Activated CD4-positive, alpha-beta T cell treated with anti-CD3 and anti-CD28 coated beads, Interleukin-2, amount 10 ng/mL, durations not matched to agents 7 days and 5 days (primary cell): ENCODE measurements around the gene FMNL1. TPM values are rescaled to one million over a fixed set of nuclear protein-coding genes. Genes with fewer than 3 reads are reported as not detected.

ENCODE experiments used
- CTCF ChIA-PET: fragments of 350-600 bp; sonication (Branson Sonifier 250); formaldehyde crosslinking; loops from one replicate; lab custom pipeline; 2021; ENCODE audit warnings: antibody characterized with exemption; lab: Charles Lee
- POLR2A ChIA-PET: fragments of 350-600 bp; sonication (Branson Sonifier 250); formaldehyde crosslinking; loops from one replicate; lab custom pipeline; 2021; ENCODE audit warnings: antibody characterized with exemption; lab: Charles Lee
- DNase-seq: peaks from one replicate; pipeline ENCODE4 v3.0.0-alpha.2; 2020
- H3K27ac Mint-ChIP-seq: one replicate; pipeline ENCODE4 v1.8.0; 2021; ENCODE audit warnings: mild to moderate bottlenecking, moderate library complexity, mixed read lengths
- H3K27me3 Mint-ChIP-seq: one replicate; pipeline ENCODE4 v1.8.0; 2021; ENCODE audit warnings: mixed read lengths
- H3K36me3 Mint-ChIP-seq: one replicate; pipeline ENCODE4 v1.8.0; 2021; ENCODE audit warnings: low read depth, mixed read lengths
- H3K4me1 Mint-ChIP-seq: one replicate; pipeline ENCODE4 v1.8.0; 2021; ENCODE audit warnings: mixed read lengths
- H3K4me3 Mint-ChIP-seq: one replicate; pipeline ENCODE4 v1.8.0; 2021; ENCODE audit warnings: mild to moderate bottlenecking, moderate library complexity, mixed read lengths
- H3K9me3 Mint-ChIP-seq: one replicate; pipeline ENCODE4 v1.8.0; 2021; ENCODE audit warnings: mixed read lengths
- total RNA-seq, 2 experiments: library from RNA; stranded (reverse); gene quantifications; one replicate each; pipeline ENCODE4 v1.2.3, GENCODE V29; 2021

FMNL1 gene
- total RNA-seq, 2 experiments from 2014 or later: 391 to 410 TPM

GRCh38 chr17:45282683-45283644, 61.3 kb downstream of the FMNL1 start:
- Mint-ChIP-seq H3K27me3 (no peaks in the 10 kb centered on the region), H3K9me3 (no peaks in the 10 kb centered on the region), H3K27ac (no peak overlapping the region), H3K4me3 (no peak overlapping the region), H3K4me1 (peaks cover 32% of the 10 kb centered on the region), H3K36me3 (peaks cover 50% of the 10 kb centered on the region)
- POLR2A ChIA-PET: no interaction called here
- CTCF ChIA-PET: interaction anchor here (0.9 to 1.4 kb wide), 5 partner anchors 10 to 112 kb away, joined by 3 to 5 read pairs (median 3); no protein-coding TSS in a partner anchor
- no peak for DNase-seq

- Mint-ChIP-seq H3K27ac (peak overlapping the region; percentile 82), H3K4me3 (no peak overlapping the region), H3K27me3 (no peaks in the 10 kb centered on the region), H3K9me3 (no peaks in the 10 kb centered on the region), H3K4me1 (peaks cover 28% of the 10 kb centered on the region), H3K36me3 (peaks cover 51% of the 10 kb centered on the region)
- ChIA-PET CTCF (interaction anchor here (0.6 to 1.4 kb wide), 6 partner anchors 8 to 112 kb away, joined by 3 to 5 read pairs (median 3); no protein-coding TSS in a partner anchor), POLR2A (no interaction called here)
- DNase-seq: no peak
Observed at GRCh38 chr17:45283711-45284110, 62.0 kb downstream of the FMNL1 start.

- peak overlapping the region; percentile 82 for H3K27ac Mint-ChIP-seq
- POLR2A ChIA-PET: interaction anchor here (1.1 kb wide), 1 partner anchor 77 kb away, joined by 5 read pairs; no protein-coding TSS in a partner anchor
- H3K4me3 Mint-ChIP-seq: no peak overlapping the region
- CTCF ChIA-PET: interaction anchor here (0.6 to 1.4 kb wide), 8 partner anchors 9 to 111 kb away, joined by 3 to 5 read pairs (median 3); no protein-coding TSS in a partner anchor
- H3K27me3 Mint-ChIP-seq: no peaks in the 10 kb centered on the region
- H3K9me3 Mint-ChIP-seq: no peaks in the 10 kb centered on the region
- peak; percentile 45 for DNase-seq
- H3K36me3 Mint-ChIP-seq: peaks cover 52% of the 10 kb centered on the region
- peaks cover 23% of the 10 kb centered on the region for H3K4me1 Mint-ChIP-seq
Observed at GRCh38 chr17:45284176-45285140, 62.8 kb downstream of the FMNL1 start.

GRCh38 chr17:45286286-45286685, 64.6 kb downstream of the FMNL1 start:
- no peaks in the 10 kb centered on the region for H3K9me3 Mint-ChIP-seq

GRCh38 chr17:45287526-45288500, 66.1 kb downstream of the FMNL1 start:
- peaks cover 43% of the 10 kb centered on the region for H3K4me1 Mint-ChIP-seq
- H3K9me3 Mint-ChIP-seq: no peaks in the 10 kb centered on the region
- ChIA-PET CTCF (interaction anchor here (0.8 to 4.0 kb wide), 6 partner anchors 10 to 97 kb away, joined by 3 to 24 read pairs (median 4); partner anchors contain the start of gene MAP3K14), POLR2A (interaction anchor here (0.5 kb wide), 1 partner anchor 69 kb away, joined by 3 read pairs; no protein-coding TSS in a partner anchor)
- H3K36me3 Mint-ChIP-seq: peaks cover 51% of the 10 kb centered on the region
- H3K27ac Mint-ChIP-seq: no peak overlapping the region
- no peak for DNase-seq
- no peak overlapping the region for H3K4me3 Mint-ChIP-seq
- H3K27me3 Mint-ChIP-seq: no peaks in the 10 kb centered on the region

More at GRCh38 chr17:45286286-45286685, 64.6 kb downstream of the FMNL1 start:
- Mint-ChIP-seq H3K27me3 (no peaks in the 10 kb centered on the region), H3K27ac (no peak overlapping the region), H3K4me1 (peaks cover 34% of the 10 kb centered on the region), H3K4me3 (no peak overlapping the region), H3K36me3 (peaks cover 55% of the 10 kb centered on the region)
- POLR2A ChIA-PET: interaction anchor here (0.7 kb wide), 1 partner anchor 145 kb away, joined by 3 read pairs; no protein-coding TSS in a partner anchor
- DNase-seq: no peak
- CTCF ChIA-PET: interaction anchor here (0.6 to 4.0 kb wide), 3 partner anchors 8 to 11 kb away, joined by 3 to 24 read pairs (median 3); no protein-coding TSS in a partner anchor

GRCh38 chr17:45288825-45289224, 67.1 kb downstream of the FMNL1 start:
- no peak overlapping the region for H3K4me3 Mint-ChIP-seq

GRCh38 chr17:45289301-45290268, 67.9 kb downstream of the FMNL1 start:
- ChIA-PET POLR2A (no interaction called here), CTCF (interaction anchor here (0.6 to 4.0 kb wide), 5 partner anchors 12 to 364 kb away, joined by 3 to 24 read pairs (median 3); no protein-coding TSS in a partner anchor)
- no peak for DNase-seq
- Mint-ChIP-seq H3K27me3 (no peaks in the 10 kb centered on the region), H3K36me3 (peaks cover 46% of the 10 kb centered on the region), H3K4me3 (no peak overlapping the region), H3K9me3 (no peaks in the 10 kb centered on the region), H3K4me1 (peaks cover 49% of the 10 kb centered on the region), H3K27ac (peak overlapping the region; percentile 57)

More at GRCh38 chr17:45288825-45289224, 67.1 kb downstream of the FMNL1 start:
- H3K27ac Mint-ChIP-seq: no peak overlapping the region
- no peaks in the 10 kb centered on the region for H3K9me3 Mint-ChIP-seq
- peaks cover 48% of the 10 kb centered on the region for H3K4me1 Mint-ChIP-seq
- ChIA-PET POLR2A (no interaction called here), CTCF (interaction anchor here (0.8 to 4.0 kb wide), 4 partner anchors 11 to 28 kb away, joined by 3 to 24 read pairs (median 5); partner anchors contain the start of gene MAP3K14)
- no peaks in the 10 kb centered on the region for H3K27me3 Mint-ChIP-seq
- no peak for DNase-seq
- H3K36me3 Mint-ChIP-seq: peaks cover 47% of the 10 kb centered on the region

GRCh38 chr17:45290269-45290765, 68.6 kb downstream of the FMNL1 start:
- POLR2A ChIA-PET: no interaction called here
- H3K4me3 Mint-ChIP-seq: no peak overlapping the region
- H3K9me3 Mint-ChIP-seq: no peaks in the 10 kb centered on the region
- DNase-seq: no peak
- H3K27ac Mint-ChIP-seq: peak overlapping the region; percentile 67
- CTCF ChIA-PET: interaction anchor here (0.6 to 2.9 kb wide), 3 partner anchors 13 to 364 kb away, joined by 3 to 13 read pairs (median 3); no protein-coding TSS in a partner anchor
- H3K36me3 Mint-ChIP-seq: peaks cover 40% of the 10 kb centered on the region
- no peaks in the 10 kb centered on the region for H3K27me3 Mint-ChIP-seq
- peaks cover 52% of the 10 kb centered on the region for H3K4me1 Mint-ChIP-seq

- H3K4me3 Mint-ChIP-seq: no peak overlapping the region
- ChIA-PET POLR2A (no interaction called here), CTCF (interaction anchor here (1.4 to 2.9 kb wide), 3 partner anchors 14 to 94 kb away, joined by 3 to 13 read pairs (median 8); no protein-coding TSS in a partner anchor)
- H3K27me3 Mint-ChIP-seq: no peaks in the 10 kb centered on the region
- H3K36me3 Mint-ChIP-seq: peaks cover 45% of the 10 kb centered on the region
- H3K27ac Mint-ChIP-seq: peak overlapping the region; percentile 67
- H3K9me3 Mint-ChIP-seq: no peaks in the 10 kb centered on the region
- DNase-seq: no peak
- peaks cover 61% of the 10 kb centered on the region for H3K4me1 Mint-ChIP-seq
Observed at GRCh38 chr17:45291171-45291805, 69.6 kb downstream of the FMNL1 start.
